Activated CD8-positive, alpha-beta T cell treated with anti-CD3 and anti-CD28 coated beads, Interleukin-2, amount 10 ng/mL, durations not matched to agents 7 days and 5 days (primary cell): ENCODE data around the gene SLC44A5. TPM values are rescaled to one million over a fixed set of nuclear protein-coding genes. Genes with fewer than 3 reads are reported as not detected.

Experiments used
- ATAC-seq: fragments of 150-1000 bp; cut with Tn5 transposase; one replicate; pipeline ENCODE4 v1.10.0; 2021; ENCODE audit warnings: moderate library complexity
- CTCF ChIA-PET: fragments of 350-600 bp; sonication (Branson Sonifier 250); formaldehyde crosslinking; loops from one replicate; lab custom pipeline; 2021; ENCODE audit warnings: antibody characterized with exemption; lab: Charles Lee
- POLR2A ChIA-PET: fragments of 350-600 bp; sonication (Branson Sonifier 250); formaldehyde crosslinking; loops from one replicate; lab custom pipeline; 2021; ENCODE audit warnings: antibody characterized with exemption; lab: Charles Lee
- DNase-seq: peaks from one replicate; pipeline ENCODE4 v3.0.0-alpha.2; 2020
- H3K27ac Mint-ChIP-seq: one replicate; pipeline ENCODE4 v1.8.0; 2021; ENCODE audit warnings: mild to moderate bottlenecking, mixed read lengths
- H3K27me3 Mint-ChIP-seq: one replicate; pipeline ENCODE4 v1.8.0; 2021; ENCODE audit warnings: low read depth, mixed read lengths
- H3K36me3 Mint-ChIP-seq: one replicate; pipeline ENCODE4 v1.8.0; 2021; ENCODE audit warnings: low read depth, mixed read lengths
- H3K4me1 Mint-ChIP-seq: one replicate; pipeline ENCODE4 v1.8.0; 2021; ENCODE audit warnings: low read depth, mixed read lengths
- H3K4me3 Mint-ChIP-seq: one replicate; pipeline ENCODE4 v1.8.0; 2021; ENCODE audit warnings: mild to moderate bottlenecking, mixed read lengths
- H3K9me3 Mint-ChIP-seq: one replicate; pipeline ENCODE4 v1.8.0; 2022; ENCODE audit warnings: mixed read lengths; ENCODE audit not compliant: insufficient read depth
- total RNA-seq, 2 experiments: library from RNA; stranded (reverse); gene quantifications; one replicate each; pipeline ENCODE4 v1.2.3, GENCODE V29; 2021

SLC44A5 gene
- total RNA-seq, 2 experiments from 2014 or later: 0.21 to 0.26 TPM

GRCh38 chr1:75542818-75543570 is 67.9 kb downstream of the SLC44A5 start:
- ATAC-seq: no peak

DNA sequence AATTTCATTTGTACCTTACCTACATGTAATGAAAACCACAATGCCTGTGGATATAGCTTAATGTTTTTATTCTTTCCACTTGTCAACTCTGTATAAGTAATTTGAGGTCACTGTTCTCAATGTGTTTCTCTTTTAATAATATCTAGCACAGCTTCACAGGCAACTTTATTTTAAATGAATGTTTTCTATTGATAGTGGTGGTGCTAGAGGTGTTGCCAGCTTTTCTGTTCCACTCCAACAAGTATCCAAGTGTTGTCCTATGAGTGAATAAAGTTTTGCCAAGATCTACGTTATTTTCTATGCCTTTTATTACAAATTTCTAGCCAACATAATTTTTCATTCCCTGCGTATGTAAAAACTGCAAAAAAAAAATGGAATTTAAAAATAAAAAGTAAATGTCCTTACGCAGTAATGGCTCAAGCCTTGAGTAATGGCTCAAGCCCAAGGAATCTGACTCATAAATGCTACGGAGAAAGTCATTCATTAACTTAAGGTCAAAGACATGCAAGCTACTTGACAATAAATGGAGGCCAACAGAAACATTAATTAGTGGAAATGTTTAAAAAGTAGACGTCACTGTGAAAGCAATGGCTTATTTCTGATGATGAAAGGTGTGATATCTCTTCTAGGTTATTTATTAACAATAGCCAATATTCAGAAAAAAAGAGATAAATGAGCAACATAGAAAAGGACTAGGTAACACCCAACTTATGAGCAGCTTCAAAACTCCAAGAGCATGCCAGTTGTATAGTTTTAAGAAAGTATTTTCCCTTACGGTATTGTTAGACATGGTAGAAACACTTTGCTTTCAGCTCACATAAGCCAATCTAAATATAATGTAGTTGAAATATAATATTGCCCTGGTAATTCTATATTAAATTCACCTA is 71.4 kb downstream of the SLC44A5 start:
- Mint-ChIP-seq H3K9me3 (no peaks in the 10 kb centered on the region), H3K4me3 (no peak overlapping the region), H3K27me3 (no peaks in the 10 kb centered on the region), H3K27ac (no peak overlapping the region), H3K36me3 (no peaks in the 10 kb centered on the region), H3K4me1 (no peaks in the 10 kb centered on the region)
- ChIA-PET CTCF (no interaction called here), POLR2A (no interaction called here)
- DNase-seq: no peak
- ATAC-seq: no peak

More at GRCh38 chr1:75542818-75543570, 67.9 kb downstream of the SLC44A5 start:
- no peak overlapping the region for H3K4me3 Mint-ChIP-seq
- POLR2A ChIA-PET: no interaction called here
- DNase-seq: no peak
- H3K27me3 Mint-ChIP-seq: no peaks in the 10 kb centered on the region
- H3K4me1 Mint-ChIP-seq: no peaks in the 10 kb centered on the region
- H3K27ac Mint-ChIP-seq: no peak overlapping the region
- CTCF ChIA-PET: interaction anchor here (0.6 kb wide), 1 partner anchor 268 kb away, joined by 3 read pairs; no protein-coding TSS in a partner anchor
- H3K36me3 Mint-ChIP-seq: no peaks in the 10 kb centered on the region
- no peaks in the 10 kb centered on the region for H3K9me3 Mint-ChIP-seq

DNA sequence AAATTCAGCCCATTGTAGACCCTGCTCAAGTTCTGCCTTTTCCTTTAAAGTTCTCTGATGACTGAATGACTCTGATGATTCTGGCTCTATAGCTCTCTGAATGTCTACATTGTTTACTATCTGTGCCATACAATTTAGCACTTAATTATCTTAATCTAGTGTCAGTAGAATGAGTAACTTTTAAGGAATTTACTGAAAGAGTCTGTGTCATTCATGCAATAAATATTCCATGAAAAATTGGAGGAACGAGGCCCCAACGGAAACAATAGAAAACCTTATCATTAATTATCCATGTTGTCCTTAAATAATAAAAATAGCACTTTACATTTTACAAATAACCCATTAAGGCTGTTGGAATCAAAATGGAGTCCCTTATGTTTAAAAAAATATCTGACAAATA is 77.8 kb downstream of the SLC44A5 start:
- Mint-ChIP-seq H3K27ac (no peak overlapping the region), H3K27me3 (no peaks in the 10 kb centered on the region), H3K9me3 (no peaks in the 10 kb centered on the region), H3K4me1 (no peaks in the 10 kb centered on the region), H3K36me3 (no peaks in the 10 kb centered on the region), H3K4me3 (no peak overlapping the region)
- ChIA-PET POLR2A (no interaction called here), CTCF (no interaction called here)
- DNase-seq: no peak
- no peak for ATAC-seq

DNA sequence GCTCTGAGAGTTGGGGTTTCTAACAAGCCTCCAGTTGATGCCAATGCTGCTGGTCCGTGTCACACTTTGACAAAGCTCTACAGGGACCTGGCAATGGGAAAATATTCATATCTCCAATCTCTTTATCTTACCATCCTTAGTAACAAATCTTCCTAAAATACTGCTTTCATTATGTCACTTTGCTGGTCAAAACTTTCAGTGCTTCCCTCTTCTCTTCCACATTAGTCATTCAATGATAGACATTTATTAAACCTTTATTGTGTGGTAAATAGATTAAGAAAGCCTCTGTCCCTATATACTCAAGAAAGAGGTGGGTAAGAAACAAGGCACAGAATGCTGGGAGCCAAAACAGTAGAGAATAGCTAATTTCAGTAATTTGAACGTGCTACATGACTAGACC is 79.3 kb downstream of the SLC44A5 start:
- Mint-ChIP-seq H3K27ac (no peak overlapping the region), H3K4me1 (no peaks in the 10 kb centered on the region), H3K36me3 (no peaks in the 10 kb centered on the region), H3K9me3 (no peaks in the 10 kb centered on the region), H3K4me3 (no peak overlapping the region), H3K27me3 (no peaks in the 10 kb centered on the region)
- CTCF ChIA-PET: no interaction called here
- DNase-seq (no peak), ATAC-seq (no peak)
- POLR2A ChIA-PET: no interaction called here

GRCh38 chr1:75529488-75529887 is 81.4 kb downstream of the SLC44A5 start:
- H3K9me3 Mint-ChIP-seq: no peaks in the 10 kb centered on the region
- no peak overlapping the region for H3K4me3 Mint-ChIP-seq
- CTCF ChIA-PET: no interaction called here
- no peak overlapping the region for H3K27ac Mint-ChIP-seq
- H3K27me3 Mint-ChIP-seq: no peaks in the 10 kb centered on the region
- H3K36me3 Mint-ChIP-seq: no peaks in the 10 kb centered on the region
- ATAC-seq (no peak), DNase-seq (no peak)
- no peaks in the 10 kb centered on the region for H3K4me1 Mint-ChIP-seq
- POLR2A ChIA-PET: no interaction called here

DNA sequence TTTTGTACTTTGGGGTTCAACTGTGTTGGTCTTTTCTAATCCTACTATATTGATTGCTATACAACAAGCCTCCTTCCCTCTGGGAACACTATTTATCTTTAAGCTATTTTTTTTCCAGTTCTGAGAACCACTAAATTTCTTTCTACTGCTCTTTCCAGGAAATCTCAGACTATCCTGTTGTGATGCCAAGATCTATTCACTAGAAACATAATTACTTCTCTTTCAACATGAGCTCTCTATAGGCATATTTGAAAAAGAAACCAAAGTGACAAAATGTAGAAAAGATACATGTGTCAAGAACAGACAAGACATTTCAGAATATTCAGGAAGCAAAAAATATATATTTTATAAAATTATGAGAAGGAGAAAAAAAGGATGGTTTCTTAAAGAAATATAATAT is 82.9 kb downstream of the SLC44A5 start:
- CTCF ChIA-PET: no interaction called here
- no peak overlapping the region for H3K4me3 Mint-ChIP-seq
- no peaks in the 10 kb centered on the region for H3K27me3 Mint-ChIP-seq
- ATAC-seq: no peak
- H3K27ac Mint-ChIP-seq: no peak overlapping the region
- no peaks in the 10 kb centered on the region for H3K4me1 Mint-ChIP-seq
- POLR2A ChIA-PET: no interaction called here
- no peak for DNase-seq
- H3K36me3 Mint-ChIP-seq: no peaks in the 10 kb centered on the region
- H3K9me3 Mint-ChIP-seq: no peaks in the 10 kb centered on the region

- no peak for ATAC-seq
- Mint-ChIP-seq H3K9me3 (no peaks in the 10 kb centered on the region), H3K27me3 (peaks cover 2% of the 10 kb centered on the region), H3K4me3 (no peak overlapping the region), H3K27ac (no peak overlapping the region), H3K36me3 (no peaks in the 10 kb centered on the region), H3K4me1 (no peaks in the 10 kb centered on the region)
- no peak for DNase-seq
- CTCF ChIA-PET: no interaction called here
- POLR2A ChIA-PET: no interaction called here
Observed at GRCh38 chr1:75522389-75522788, 88.5 kb downstream of the SLC44A5 start.

DNA sequence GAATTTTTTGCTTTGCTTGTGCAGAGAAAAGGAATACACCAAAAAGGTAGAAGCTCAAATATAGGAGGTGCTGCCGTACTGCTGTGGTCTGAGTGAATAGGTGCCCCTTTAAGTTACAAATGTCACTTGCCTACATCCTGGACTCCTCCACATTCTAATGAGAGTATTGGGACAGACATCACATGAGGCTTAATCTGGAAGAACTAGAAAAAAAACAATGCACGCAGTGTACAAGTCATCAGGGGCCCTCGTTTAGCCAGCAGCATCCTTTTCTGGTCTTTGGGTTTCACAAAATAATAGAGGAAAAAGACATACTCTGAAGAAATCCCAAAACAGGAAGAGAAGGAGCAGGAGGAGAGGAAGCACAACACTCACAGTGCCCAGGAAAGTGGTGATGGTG is 89.3 kb downstream of the SLC44A5 start:
- ATAC-seq: no peak
- Mint-ChIP-seq H3K36me3 (no peaks in the 10 kb centered on the region), H3K4me3 (no peak overlapping the region), H3K4me1 (no peaks in the 10 kb centered on the region), H3K27me3 (peaks cover 2% of the 10 kb centered on the region), H3K9me3 (no peaks in the 10 kb centered on the region), H3K27ac (no peak overlapping the region)
- POLR2A ChIA-PET: no interaction called here
- DNase-seq: no peak
- CTCF ChIA-PET: no interaction called here

DNA sequence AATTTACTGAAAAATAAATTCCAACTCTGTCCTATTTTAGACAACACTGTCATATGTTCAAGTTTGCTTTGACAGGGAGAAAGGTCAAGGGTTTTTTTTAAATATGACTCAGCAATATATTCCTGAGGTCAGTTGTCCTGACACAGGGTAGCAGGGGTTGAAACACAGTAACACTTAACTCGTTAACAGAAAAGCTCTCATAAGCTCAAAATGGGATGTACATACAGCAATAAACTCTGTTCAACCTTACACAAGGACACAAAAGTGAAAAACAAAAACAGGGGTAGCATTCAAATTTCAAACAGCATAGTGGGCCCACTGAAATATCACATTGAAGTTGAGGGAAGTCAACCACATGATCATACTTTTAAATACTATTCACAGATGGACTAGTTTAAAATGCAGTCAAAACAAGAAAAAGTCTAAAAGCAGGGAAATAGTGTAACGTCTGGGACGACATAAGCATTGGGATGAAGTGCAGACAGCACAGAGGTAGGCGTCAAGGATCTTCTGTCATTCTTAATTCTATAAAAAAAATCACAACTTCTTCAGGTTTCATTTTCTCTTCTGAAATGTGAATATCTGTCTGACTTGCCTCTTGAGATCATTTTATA is 89.9 kb downstream of the SLC44A5 start:
- ChIA-PET POLR2A (no interaction called here), CTCF (no interaction called here)

DNA sequence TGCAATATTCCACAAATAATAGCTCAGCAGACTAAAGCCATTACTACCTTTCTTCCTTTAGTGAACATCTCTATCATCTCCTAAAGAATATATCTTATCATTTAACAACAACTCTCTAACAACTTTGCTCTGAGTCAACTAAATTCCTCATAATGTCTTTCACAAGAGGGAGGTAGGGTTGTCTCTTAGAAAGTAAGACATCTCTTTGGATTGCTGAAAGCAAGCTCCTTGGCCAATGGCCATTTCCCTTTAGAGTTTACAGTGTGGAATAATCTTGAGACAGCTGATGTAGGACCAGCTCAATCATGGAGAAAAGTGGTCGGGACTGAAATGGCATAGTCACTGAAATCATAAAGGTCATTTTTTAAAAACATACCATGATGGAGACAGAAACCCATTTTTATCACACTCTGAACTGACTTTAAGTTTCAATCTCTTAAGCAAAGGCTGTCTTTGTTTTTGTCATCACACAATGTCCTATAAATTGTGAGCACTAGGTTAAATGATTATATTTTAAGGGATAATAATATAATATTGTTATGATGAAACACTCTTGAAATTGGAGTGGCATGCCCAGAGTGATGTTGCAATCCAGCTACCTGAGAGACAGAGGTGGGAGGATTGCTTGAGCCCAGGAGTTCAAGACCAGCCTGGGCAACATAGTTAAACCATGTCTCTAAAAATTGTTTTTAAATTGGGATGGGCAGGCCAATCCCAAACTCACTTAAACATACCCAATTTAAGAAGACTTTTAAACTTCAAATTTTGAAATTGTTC is 91.1 kb downstream of the SLC44A5 start:
- H3K4me3 Mint-ChIP-seq: no peak overlapping the region
- H3K27ac Mint-ChIP-seq: no peak overlapping the region
- no peaks in the 10 kb centered on the region for H3K4me1 Mint-ChIP-seq
- H3K36me3 Mint-ChIP-seq: no peaks in the 10 kb centered on the region
- DNase-seq (no peak), ATAC-seq (no peak)
- ChIA-PET CTCF (no interaction called here), POLR2A (no interaction called here)
- H3K9me3 Mint-ChIP-seq: no peaks in the 10 kb centered on the region
- H3K27me3 Mint-ChIP-seq: peaks cover 2% of the 10 kb centered on the region

More for the DNA sequence above, 89.9 kb downstream of the SLC44A5 start:
- Mint-ChIP-seq H3K27ac (no peak overlapping the region), H3K9me3 (no peaks in the 10 kb centered on the region), H3K4me3 (no peak overlapping the region), H3K27me3 (peaks cover 2% of the 10 kb centered on the region), H3K36me3 (no peaks in the 10 kb centered on the region), H3K4me1 (no peaks in the 10 kb centered on the region)
- ATAC-seq (no peak), DNase-seq (no peak)

GRCh38 chr1:75518686-75519085 is 92.2 kb downstream of the SLC44A5 start:
- no peaks in the 10 kb centered on the region for H3K4me1 Mint-ChIP-seq
- H3K9me3 Mint-ChIP-seq: no peaks in the 10 kb centered on the region
- ATAC-seq (no peak), DNase-seq (no peak)
- POLR2A ChIA-PET: no interaction called here
- H3K27me3 Mint-ChIP-seq: peaks cover 2% of the 10 kb centered on the region
- no peak overlapping the region for H3K4me3 Mint-ChIP-seq
- H3K27ac Mint-ChIP-seq: no peak overlapping the region
- CTCF ChIA-PET: no interaction called here
- no peaks in the 10 kb centered on the region for H3K36me3 Mint-ChIP-seq
